OCI-LY3 (cell line): ENCODE results near the gene CLEC3A.

Source experiments
- CTCF ChIP-seq: fragments of 200-600, 300-600 bp; sonication (generic); IDR thresholded peaks from 2 replicates; pipeline ENCODE4 v1.5.1; 2014; ENCODE audit warnings: antibody characterized with exemption, low read length, low read depth
- EZH2phosphoT487 ChIP-seq: fragments of 200-600 bp; shearing (Covaris generic); IDR thresholded peaks from 2 replicates; pipeline ENCODE4 v1.6.1; 2018; ENCODE audit warnings: antibody characterized with exemption, mixed run types, low read depth

- TF ChIP-seq CTCF (no peak), EZH2phosphoT487 (no peak)
These were observed 29.0 kb upstream of the CLEC3A start for GRCh38 chr16:77993111-77993985.
